BLaER1 treated with 17β-estradiol and CSF1 and Interleukin-3, amounts not matched to agents 10 nM and 100 nM (cell line): ENCODE data around the gene BRF1.
"Not testable (repeated sequence)": the region's sequence is repeated elsewhere in the genome, so short reads cannot be mapped to it uniquely, and the experiment has no call there.

Experiments used
- H3K27ac ChIP-seq, 11 experiments: shearing (Covaris generic); formaldehyde crosslinking; 2 replicates each; pipeline ENCODE4 v1.8.1; 2022
- H3K27me3 ChIP-seq, 11 experiments: shearing (Covaris generic); formaldehyde crosslinking; 2 replicates each; pipeline ENCODE4 v1.8.1; 2022
- H3K36me3 ChIP-seq, 11 experiments: shearing (Covaris generic); formaldehyde crosslinking; 2 replicates each; pipeline ENCODE4 v1.8.1; 2022
- H3K4me1 ChIP-seq, 10 experiments: shearing (Covaris generic); formaldehyde crosslinking; 2 replicates each; pipeline ENCODE4 v1.8.1; 2022
- H3K4me2 ChIP-seq, 11 experiments: shearing (Covaris generic); formaldehyde crosslinking; 2 replicates each; pipeline ENCODE4 v1.8.1; 2022
- H3K4me3 ChIP-seq, 10 experiments: shearing (Covaris generic); formaldehyde crosslinking; 2 replicates each; pipeline ENCODE4 v1.8.1; 2022
- H3K9ac ChIP-seq, 11 experiments: shearing (Covaris generic); formaldehyde crosslinking; 2 replicates each; pipeline ENCODE4 v1.8.1; 2022
- H3K9me3 ChIP-seq, 11 experiments: shearing (Covaris generic); formaldehyde crosslinking; replicated peaks in 1 of 11; 2 replicates each; pipeline ENCODE4 v1.8.1; 2022
- H4K20me1 ChIP-seq, 11 experiments: shearing (Covaris generic); formaldehyde crosslinking; 2 replicates each; pipeline ENCODE4 v1.8.1; 2022
- Cebpa-rat ChIP-seq, 11 experiments: shearing (Covaris generic); IDR thresholded peaks; 2 replicates each; pipeline ENCODE4 v1.8.1; 2022

BRF1 gene

GRCh38 chr14:105343194-105343593 lies 42.4 kb upstream of the BRF1 start:
- Histone ChIP-seq H3K27me3 (no peaks in the 10 kb centered on the region), H4K20me1 (peaks cover 47 to 90% (median 53%) of the 10 kb centered on the region in 11 experiments), H3K4me1 (peaks cover 26 to 47% (median 37%) of the 10 kb centered on the region in 10 experiments), H3K9ac (no peak overlapping the region), H3K9me3 (peaks cover 0 to 22% (median 20%) of the 10 kb centered on the region in 11 experiments; a peak in 17 of 22 replicates), H3K4me3 (no peak overlapping the region), H3K36me3 (peaks cover 0 to 6% (median 0%) of the 10 kb centered on the region in 11 experiments; a peak in 3 of 22 replicates), H3K27ac (no peak overlapping the region), H3K4me2 (peak overlapping the region in 2 of 11 experiments; percentile 12 to 38; a peak in 3 of 22 replicates)
- TF ChIP-seq Cebpa-rat (IDR thresholded peaks at IDR 0.05) = no peak

GRCh38 chr14:105340821-105341733 lies 40.3 kb upstream of the BRF1 start:
- peaks cover 42 to 59% (median 54%) of the 10 kb centered on the region in 10 experiments for H3K4me1 ChIP-seq
- TF ChIP-seq Cebpa-rat (IDR thresholded peaks at IDR 0.05) = no peak
- H4K20me1 ChIP-seq = peaks cover 56 to 96% (median 63%) of the 10 kb centered on the region in 11 experiments
- no peaks in the 10 kb centered on the region for H3K27me3 ChIP-seq
- peaks cover 0 to 11% (median 0%) of the 10 kb centered on the region in 11 experiments; a peak in 7 of 22 replicates for H3K36me3 ChIP-seq
- H3K27ac ChIP-seq = peak overlapping the region in 1 of 11 experiments; percentile 25; a peak in 1 of 22 replicates
- H3K4me2 ChIP-seq = peak overlapping the region; percentile 59 to 88 (median 74)
- H3K9ac ChIP-seq = peak overlapping the region in 6 of 11 experiments; percentile 7 to 39 (median 30); a peak in 8 of 22 replicates
- H3K9me3 ChIP-seq = peaks cover 0 to 22% (median 20%) of the 10 kb centered on the region in 11 experiments; a peak in 17 of 22 replicates
- no peak overlapping the region for H3K4me3 ChIP-seq

GRCh38 chr14:105337966-105338741 lies 37.4 kb upstream of the BRF1 start:
- Histone ChIP-seq H3K27ac (peak overlapping the region in 1 of 11 experiments; percentile 4; a peak in 1 of 22 replicates), H4K20me1 (peaks cover 83 to 100% (median 92%) of the 10 kb centered on the region in 11 experiments), H3K4me3 (no peak overlapping the region), H3K9ac (no peak overlapping the region), H3K9me3 (no peaks in the 10 kb centered on the region), H3K4me2 (peak overlapping the region; percentile 8 to 68 (median 48); a peak in 20 of 22 replicates), H3K27me3 (no peaks in the 10 kb centered on the region), H3K4me1 (peaks cover 53 to 88% (median 81%) of the 10 kb centered on the region in 10 experiments), H3K36me3 (peaks cover 0 to 22% (median 0%) of the 10 kb centered on the region in 11 experiments; a peak in 7 of 22 replicates)
- no peak for TF ChIP-seq Cebpa-rat (IDR thresholded peaks at IDR 0.05)

GRCh38 chr14:105337433-105337832 lies 36.6 kb upstream of the BRF1 start:
- Histone ChIP-seq H3K4me2 (peak overlapping the region; percentile 8 to 68 (median 48); a peak in 19 of 22 replicates), H3K27me3 (no peaks in the 10 kb centered on the region), H3K27ac (no peak overlapping the region), H4K20me1 (peaks cover 90 to 100% (median 97%) of the 10 kb centered on the region in 11 experiments), H3K9ac (0 out of 22 replicates have a peak overlapping the region, but pooled peaks of 1 of the 11 experiments have one; percentile 36), H3K4me3 (no peak overlapping the region), H3K36me3 (peaks cover 0 to 22% (median 0%) of the 10 kb centered on the region in 11 experiments; a peak in 7 of 22 replicates), H3K9me3 (no peaks in the 10 kb centered on the region), H3K4me1 (peaks cover 53 to 95% (median 87%) of the 10 kb centered on the region in 10 experiments)
- TF ChIP-seq Cebpa-rat (IDR thresholded peaks at IDR 0.05) = no peak

- Histone ChIP-seq H3K4me3 (no peak overlapping the region), H3K9ac (peak overlapping the region in 2 of 11 experiments; percentile 27 to 38; a peak in 2 of 22 replicates), H3K9me3 (peaks cover 0 to under 1% (median 0%) of the 10 kb centered on the region in 11 experiments; a peak in 1 of 22 replicates), H3K27ac (no peak overlapping the region), H3K36me3 (peaks cover 0 to 22% (median 0%) of the 10 kb centered on the region in 11 experiments; a peak in 7 of 22 replicates), H3K27me3 (no peaks in the 10 kb centered on the region), H3K4me2 (peak overlapping the region in 9 of 11 experiments; percentile 5 to 90 (median 34); a peak in 15 of 22 replicates), H3K4me1 (peaks cover 59 to 100% (median 90%) of the 10 kb centered on the region in 10 experiments), H4K20me1 (peaks cover 92 to 100% (median 100%) of the 10 kb centered on the region in 11 experiments)
- TF ChIP-seq Cebpa-rat (IDR thresholded peaks at IDR 0.05) = no peak
Measured at GRCh38 chr14:105336477-105337287, 35.9 kb upstream of the BRF1 start.

GRCh38 chr14:105335735-105336476 lies 35.1 kb upstream of the BRF1 start:
- H3K27me3 ChIP-seq = no peaks in the 10 kb centered on the region
- peaks cover 0 to 22% (median 0%) of the 10 kb centered on the region in 11 experiments; a peak in 7 of 22 replicates for H3K36me3 ChIP-seq
- no peak overlapping the region; a peak in 1 of 22 replicates for H3K27ac ChIP-seq
- peak overlapping the region in 9 of 11 experiments; percentile 5 to 90 (median 34); a peak in 15 of 22 replicates for H3K4me2 ChIP-seq
- no peak overlapping the region for H3K4me3 ChIP-seq
- peaks cover 61 to 100% (median 90%) of the 10 kb centered on the region in 10 experiments for H3K4me1 ChIP-seq
- TF ChIP-seq Cebpa-rat (IDR thresholded peaks at IDR 0.05) = no peak
- peaks cover 0 to 7% (median 0%) of the 10 kb centered on the region in 11 experiments; a peak in 4 of 22 replicates for H3K9me3 ChIP-seq
- peak overlapping the region in 2 of 11 experiments; percentile 27 to 38; a peak in 3 of 22 replicates for H3K9ac ChIP-seq
- H4K20me1 ChIP-seq = peaks cover 90 to 100% (median 99%) of the 10 kb centered on the region in 11 experiments

- Histone ChIP-seq H3K36me3 (peaks cover 0 to 22% (median 0%) of the 10 kb centered on the region in 11 experiments; a peak in 7 of 22 replicates), H3K4me2 (peak overlapping the region in 7 of 11 experiments; percentile 22 to 92 (median 88); a peak in 11 of 22 replicates), H4K20me1 (peaks cover 86 to 100% (median 99%) of the 10 kb centered on the region in 11 experiments), H3K4me1 (peaks cover 61 to 100% (median 90%) of the 10 kb centered on the region in 10 experiments), H3K9me3 (peaks cover 0 to 15% (median 0%) of the 10 kb centered on the region in 11 experiments; a peak in 4 of 22 replicates)
- H3K27me3 ChIP-seq, H3K9ac ChIP-seq, H3K4me3 ChIP-seq, H3K27ac ChIP-seq: not testable (repeated sequence)
Measured at GRCh38 chr14:105335231-105335542, 34.4 kb upstream of the BRF1 start.
